Activated T-cell treated with anti-CD3 and anti-CD28 coated beads, Interleukin-2, amount 50 U/mL, for 4 hours (primary cell): ENCODE measurements around the gene SV2C. TPM values are rescaled to one million over a fixed set of nuclear protein-coding genes. Genes with fewer than 3 reads are reported as not detected.

Source experiments
- ATAC-seq, 2 donors: fragments of 200-7000 bp; cut with Tn5 transposase; one replicate each; pipeline ENCODE4 v1.10.0; 2021
- DNase-seq: peaks from one replicate; pipeline ENCODE4 v3.0.0-alpha.2; 2020
- H3K27me3 Mint-ChIP-seq: one replicate; pipeline ENCODE4 v1.8.0; 2021; ENCODE audit warnings: low read depth, mixed read lengths
- H3K36me3 Mint-ChIP-seq: one replicate; pipeline ENCODE4 v1.8.0; 2022; ENCODE audit warnings: mixed read lengths; ENCODE audit not compliant: insufficient read depth
- H3K4me1 Mint-ChIP-seq: one replicate; pipeline ENCODE4 v1.8.0; 2021; ENCODE audit warnings: low read depth, mixed read lengths
- H3K4me3 Mint-ChIP-seq: one replicate; pipeline ENCODE4 v1.8.0; 2021; ENCODE audit warnings: mild to moderate bottlenecking, moderate library complexity, mixed read lengths
- H3K9me3 Mint-ChIP-seq: one replicate; pipeline ENCODE4 v1.8.0; 2021; ENCODE audit warnings: mixed read lengths
- total RNA-seq, 3 donors: library from RNA; stranded (reverse); gene quantifications; one replicate each; pipeline ENCODE4 v1.2.1, GENCODE V29; 2021

The SV2C gene
- total RNA-seq, 3 donors from 2014 or later = not detected

- Mint-ChIP-seq H3K27me3 (peaks cover 9% of the 10 kb centered on the region), H3K9me3 (no peaks in the 10 kb centered on the region), H3K4me1 (no peaks in the 10 kb centered on the region), H3K4me3 (no peak overlapping the region), H3K36me3 (no peaks in the 10 kb centered on the region)
- ATAC-seq (no peak), DNase-seq (no peak)
These were observed 42.7 kb downstream of the SV2C start for GRCh38 chr5:76125888-76126287.

- no peak for ATAC-seq
- no peaks in the 10 kb centered on the region for H3K9me3 Mint-ChIP-seq
- H3K4me1 Mint-ChIP-seq = no peaks in the 10 kb centered on the region
- H3K4me3 Mint-ChIP-seq = no peak overlapping the region
- peaks cover 16% of the 10 kb centered on the region for H3K27me3 Mint-ChIP-seq
- no peaks in the 10 kb centered on the region for H3K36me3 Mint-ChIP-seq
- DNase-seq = no peak
These were observed 50.8 kb downstream of the SV2C start for GRCh38 chr5:76134003-76134402.

GRCh38 chr5:76134646-76135045 is 51.5 kb downstream of the SV2C start:
- Mint-ChIP-seq H3K36me3 (no peaks in the 10 kb centered on the region), H3K27me3 (peaks cover 19% of the 10 kb centered on the region), H3K9me3 (no peaks in the 10 kb centered on the region), H3K4me1 (no peaks in the 10 kb centered on the region), H3K4me3 (no peak overlapping the region)
- no peak for DNase-seq
- no peak for ATAC-seq

- no peak for ATAC-seq
- H3K4me1 Mint-ChIP-seq = no peaks in the 10 kb centered on the region
These were observed 54.8 kb downstream of the SV2C start for GRCh38 chr5:76137887-76138542.

DNA sequence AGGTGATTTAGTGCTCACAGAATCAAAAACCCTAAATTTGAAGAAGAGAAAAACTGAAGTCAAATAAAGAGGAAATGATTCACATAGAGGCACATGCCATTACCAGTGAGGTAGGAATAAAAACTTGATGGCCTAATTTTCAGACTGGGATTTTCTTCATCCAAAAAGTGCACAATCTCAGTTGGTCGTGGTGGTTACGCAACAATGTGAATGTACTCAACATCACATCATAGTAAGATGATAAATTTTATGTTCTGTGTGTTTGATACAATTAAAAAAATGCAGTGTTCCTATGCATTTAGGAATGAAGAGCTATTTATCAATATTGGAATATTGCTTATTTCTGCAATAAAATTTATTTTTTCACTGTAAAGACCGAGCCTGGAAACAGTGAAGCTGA is 60.7 kb downstream of the SV2C start:
- H3K27me3 Mint-ChIP-seq = peaks cover 3% of the 10 kb centered on the region
- no peak overlapping the region for H3K4me3 Mint-ChIP-seq
- no peak for ATAC-seq

More at GRCh38 chr5:76137887-76138542, 54.8 kb downstream of the SV2C start:
- Mint-ChIP-seq H3K9me3 (no peaks in the 10 kb centered on the region), H3K36me3 (no peaks in the 10 kb centered on the region), H3K27me3 (peaks cover 12% of the 10 kb centered on the region), H3K4me3 (no peak overlapping the region)
- no peak for DNase-seq

DNA sequence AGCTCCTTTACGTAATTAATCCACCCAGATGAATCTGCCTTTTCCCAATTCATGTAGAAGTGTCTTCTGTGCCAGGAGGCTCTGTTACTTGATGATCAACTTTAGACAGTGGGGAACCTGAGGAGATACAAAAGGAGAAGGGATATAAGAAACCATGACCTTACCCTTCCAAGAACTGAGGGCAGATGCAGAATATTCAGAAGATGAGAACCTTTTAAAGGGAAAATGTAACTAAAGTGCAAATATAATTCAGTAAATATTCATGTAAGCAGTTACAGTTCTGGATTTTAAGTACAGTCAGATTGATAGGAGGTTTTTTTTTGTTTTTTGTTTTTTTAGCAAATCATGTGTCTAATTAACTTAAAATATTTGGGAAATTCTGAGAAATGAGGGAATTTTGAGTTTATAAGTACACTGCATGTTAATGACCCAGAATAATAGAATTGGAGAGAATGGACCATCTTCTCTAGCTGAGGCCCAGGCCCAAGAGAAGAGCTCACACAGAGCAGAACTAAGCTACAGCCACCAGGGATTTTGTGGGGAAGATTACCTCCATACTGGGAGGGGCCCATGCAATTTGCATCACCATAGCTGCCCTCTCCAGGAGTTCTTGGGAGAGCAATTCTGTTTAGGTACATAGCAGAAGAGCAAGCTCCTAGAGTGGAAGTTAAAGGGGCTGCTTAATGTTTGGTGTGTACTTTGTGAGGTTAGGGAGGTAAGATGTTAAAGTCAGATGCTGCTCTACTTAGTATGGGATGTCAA is 61.5 kb downstream of the SV2C start:
- H3K9me3 Mint-ChIP-seq = no peaks in the 10 kb centered on the region
- no peaks in the 10 kb centered on the region for H3K4me1 Mint-ChIP-seq
- H3K36me3 Mint-ChIP-seq = no peaks in the 10 kb centered on the region
- ATAC-seq = no peak
- no peaks in the 10 kb centered on the region for H3K27me3 Mint-ChIP-seq
- DNase-seq = no peak
- no peak overlapping the region for H3K4me3 Mint-ChIP-seq

More for the DNA sequence above, 60.7 kb downstream of the SV2C start:
- no peaks in the 10 kb centered on the region for H3K9me3 Mint-ChIP-seq
- no peaks in the 10 kb centered on the region for H3K36me3 Mint-ChIP-seq
- no peaks in the 10 kb centered on the region for H3K4me1 Mint-ChIP-seq
- no peak for DNase-seq

GRCh38 chr5:76145945-76146344 is 62.8 kb downstream of the SV2C start:
- no peaks in the 10 kb centered on the region for H3K9me3 Mint-ChIP-seq
- no peaks in the 10 kb centered on the region for H3K4me1 Mint-ChIP-seq
- H3K27me3 Mint-ChIP-seq = peaks cover under 1% of the 10 kb centered on the region
- no peaks in the 10 kb centered on the region for H3K36me3 Mint-ChIP-seq
- DNase-seq (no peak), ATAC-seq (no peak)
- no peak overlapping the region for H3K4me3 Mint-ChIP-seq

- H3K4me3 Mint-ChIP-seq = no peak overlapping the region
- no peaks in the 10 kb centered on the region for H3K9me3 Mint-ChIP-seq
- no peaks in the 10 kb centered on the region for H3K4me1 Mint-ChIP-seq
- peaks cover 11% of the 10 kb centered on the region for H3K27me3 Mint-ChIP-seq
- ATAC-seq (no peak), DNase-seq (no peak)
- no peaks in the 10 kb centered on the region for H3K36me3 Mint-ChIP-seq
These were observed 66.5 kb downstream of the SV2C start for GRCh38 chr5:76149636-76150035.

- no peak for DNase-seq
- H3K4me3 Mint-ChIP-seq = no peak overlapping the region
- no peak for ATAC-seq
- H3K4me1 Mint-ChIP-seq = no peaks in the 10 kb centered on the region
- peaks cover 6% of the 10 kb centered on the region for H3K36me3 Mint-ChIP-seq
- H3K27me3 Mint-ChIP-seq = peaks cover 14% of the 10 kb centered on the region
- peaks cover 12% of the 10 kb centered on the region for H3K9me3 Mint-ChIP-seq
These were observed 69.0 kb downstream of the SV2C start for GRCh38 chr5:76152161-76152560.

DNA sequence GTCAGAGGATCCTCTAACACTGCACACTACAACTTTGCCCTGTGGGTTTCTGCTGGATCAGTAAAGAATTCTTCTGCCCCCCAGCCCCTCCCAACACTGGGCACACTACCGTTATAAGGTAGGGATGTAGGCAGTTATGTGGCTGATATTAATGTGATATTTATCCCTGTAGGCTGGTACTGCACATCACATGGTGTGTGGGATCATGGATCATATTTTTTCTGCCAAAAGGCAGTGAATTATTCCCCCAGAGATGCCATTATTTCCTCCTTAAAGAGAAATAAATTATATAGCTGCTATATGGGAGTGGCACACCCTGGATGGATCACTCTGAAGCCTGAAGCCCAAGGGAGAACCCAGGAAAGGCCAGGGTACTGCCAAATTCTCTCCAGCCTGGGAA is 69.5 kb downstream of the SV2C start:
- Mint-ChIP-seq H3K4me3 (no peak overlapping the region), H3K27me3 (peaks cover 14% of the 10 kb centered on the region), H3K4me1 (no peaks in the 10 kb centered on the region), H3K9me3 (peaks cover 14% of the 10 kb centered on the region), H3K36me3 (peaks cover 6% of the 10 kb centered on the region)
- DNase-seq = no peak
- ATAC-seq = no peak

DNA sequence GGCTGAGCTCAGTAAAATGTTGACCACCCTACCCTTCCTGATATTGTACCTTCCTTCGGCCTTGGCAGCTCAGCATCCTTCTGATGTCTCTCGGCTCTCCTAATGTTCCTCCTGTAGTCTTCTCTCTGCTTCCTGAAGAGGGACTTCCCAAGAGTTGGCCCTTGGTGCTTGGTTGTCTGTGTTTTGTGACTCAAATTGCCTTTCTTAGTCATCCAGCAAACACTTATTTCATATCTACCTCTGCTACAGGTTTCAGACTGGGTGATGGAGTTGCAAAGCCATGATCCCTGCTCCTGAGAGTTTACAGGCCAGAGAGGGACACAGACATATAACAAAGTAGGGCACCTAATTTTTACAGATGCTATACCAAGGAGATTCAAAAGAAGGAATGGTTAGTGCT is 70.1 kb downstream of the SV2C start:
- Mint-ChIP-seq H3K36me3 (peaks cover 6% of the 10 kb centered on the region), H3K4me3 (no peak overlapping the region), H3K27me3 (peaks cover 14% of the 10 kb centered on the region), H3K4me1 (no peaks in the 10 kb centered on the region), H3K9me3 (peaks cover 14% of the 10 kb centered on the region)
- ATAC-seq (no peak), DNase-seq (no peak)

- H3K4me1 Mint-ChIP-seq = no peaks in the 10 kb centered on the region
- peaks cover 14% of the 10 kb centered on the region for H3K27me3 Mint-ChIP-seq
- peaks cover 14% of the 10 kb centered on the region for H3K9me3 Mint-ChIP-seq
- DNase-seq (no peak), ATAC-seq (no peak)
- H3K4me3 Mint-ChIP-seq = no peak overlapping the region
- H3K36me3 Mint-ChIP-seq = peaks cover 6% of the 10 kb centered on the region
These were observed 71.0 kb downstream of the SV2C start for GRCh38 chr5:76154009-76154690.

DNA sequence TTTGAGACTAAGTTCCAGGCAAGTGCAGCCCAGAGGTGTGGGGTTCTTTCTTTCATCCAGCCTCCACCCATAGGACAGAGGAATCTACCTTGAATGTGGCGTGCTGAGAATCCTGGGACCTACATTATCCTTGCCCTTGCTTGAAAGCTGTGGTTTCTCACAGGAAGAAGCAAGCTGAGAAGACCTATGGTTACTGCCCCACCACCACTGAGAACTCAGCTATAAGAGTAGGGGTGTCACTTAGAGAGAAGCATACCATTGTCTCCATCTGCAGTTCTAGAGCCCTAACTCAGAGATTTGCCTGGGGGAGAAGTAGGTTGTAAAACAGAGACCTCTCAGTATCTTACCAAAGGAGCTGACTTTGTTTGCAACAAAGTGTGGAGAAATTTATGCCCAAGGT is 72.4 kb downstream of the SV2C start:
- ATAC-seq (no peak), DNase-seq (no peak)
- Mint-ChIP-seq H3K27me3 (peaks cover 14% of the 10 kb centered on the region), H3K36me3 (peaks cover 6% of the 10 kb centered on the region), H3K4me3 (no peak overlapping the region), H3K4me1 (no peaks in the 10 kb centered on the region), H3K9me3 (peaks cover 14% of the 10 kb centered on the region)

GRCh38 chr5:76162335-76162734 is 79.2 kb downstream of the SV2C start:
- Mint-ChIP-seq H3K36me3 (no peaks in the 10 kb centered on the region), H3K4me1 (no peaks in the 10 kb centered on the region), H3K4me3 (no peak overlapping the region), H3K27me3 (peaks cover 4% of the 10 kb centered on the region), H3K9me3 (peaks cover 8% of the 10 kb centered on the region)
- no peak for ATAC-seq
- no peak for DNase-seq
